ENCODE results near the gene UTY.

UTY gene

GRCh38 chrY:13398876-13399275 lies 81.0 kb downstream of the UTY start:
- DNase-seq = no peak

- no peak for DNase-seq
Observed at GRCh38 chrY:13381110-13381683, 98.6 kb downstream of the UTY start.

- DNase-seq = no peak
Observed at GRCh38 chrY:13370868-13371800, 108.7 kb downstream of the UTY start.

- no peak for DNase-seq
Observed at GRCh38 chrY:13370245-13370644, 109.6 kb downstream of the UTY start.

- no peak for DNase-seq
Observed at GRCh38 chrY:13368513-13368845, 111.4 kb downstream of the UTY start.

GRCh38 chrY:13363641-13364040 lies 116.2 kb downstream of the UTY start:
- DNase-seq = no peak

GRCh38 chrY:13362662-13363061 lies 117.2 kb downstream of the UTY start:
- no peak for DNase-seq

- no peak for DNase-seq
Observed at GRCh38 chrY:13361656-13362636, 117.9 kb downstream of the UTY start.

- no peak for DNase-seq
Observed at GRCh38 chrY:13351443-13351842, 128.4 kb downstream of the UTY start.

- DNase-seq = no peak
Observed at GRCh38 chrY:13347106-13347505, 132.7 kb downstream of the UTY start.

- no peak for DNase-seq
Observed at GRCh38 chrY:13345549-13345948, 134.3 kb downstream of the UTY start.

- peak; percentile 63 for DNase-seq
Observed at GRCh38 chrY:13343307-13343946, 136.4 kb downstream of the UTY start.

GRCh38 chrY:13339939-13340338 lies 139.9 kb downstream of the UTY start:
- no peak for DNase-seq

- DNase-seq = no peak
Observed at GRCh38 chrY:13339381-13339780, 140.5 kb downstream of the UTY start.

GRCh38 chrY:13338711-13339110 lies 141.1 kb downstream of the UTY start:
- DNase-seq = no peak

- DNase-seq = no peak
Observed at GRCh38 chrY:13337934-13338333, 141.9 kb downstream of the UTY start.

GRCh38 chrY:13333791-13334190 lies 146.0 kb downstream of the UTY start:
- DNase-seq = no peak

- DNase-seq = no peak
Observed at GRCh38 chrY:13330651-13331050, 149.2 kb downstream of the UTY start.

- DNase-seq = no peak
Observed at GRCh38 chrY:13312966-13313365, 166.9 kb downstream of the UTY start.

- DNase-seq = no peak
Observed at GRCh38 chrY:13307959-13308358, 171.9 kb downstream of the UTY start.

- no peak for DNase-seq
Observed at GRCh38 chrY:13300795-13301194, 179.0 kb downstream of the UTY start.

- DNase-seq = no peak
Observed at GRCh38 chrY:13299411-13299810, 180.4 kb downstream of the UTY start.
